NCI-H1436 (cell line): ENCODE measurements around the gene DTNBP1.

Experiments used
- DNase-seq: peaks from one replicate; lab custom pipeline; 2025; lab: John Stamatoyannopoulos, UW

The DTNBP1 gene

DNA sequence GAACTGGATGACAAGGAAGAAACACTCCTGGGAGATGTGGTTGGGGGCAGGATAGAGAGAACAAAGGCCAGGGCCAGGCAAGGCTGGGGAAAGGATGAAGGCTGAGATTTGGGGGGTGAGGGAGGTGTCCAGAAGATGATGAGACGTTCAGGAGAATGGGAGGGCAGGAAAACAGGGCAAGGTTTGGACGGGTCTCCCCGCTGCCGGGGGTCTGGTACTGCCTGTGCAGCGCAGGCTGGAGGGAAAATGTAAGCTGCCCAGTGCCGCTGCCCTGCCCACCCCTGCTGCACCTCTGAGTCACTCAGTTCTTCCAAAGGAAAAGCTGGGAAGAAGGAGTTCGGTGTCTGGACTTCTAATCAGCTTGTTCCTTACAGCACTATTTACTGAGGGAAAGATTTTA lies 130.9 kb downstream of the DTNBP1 start:
- DNase-seq, result no peak

- no peak for DNase-seq
Observed at GRCh38 chr6:15530411-15530810, 132.4 kb downstream of the DTNBP1 start.

DNA sequence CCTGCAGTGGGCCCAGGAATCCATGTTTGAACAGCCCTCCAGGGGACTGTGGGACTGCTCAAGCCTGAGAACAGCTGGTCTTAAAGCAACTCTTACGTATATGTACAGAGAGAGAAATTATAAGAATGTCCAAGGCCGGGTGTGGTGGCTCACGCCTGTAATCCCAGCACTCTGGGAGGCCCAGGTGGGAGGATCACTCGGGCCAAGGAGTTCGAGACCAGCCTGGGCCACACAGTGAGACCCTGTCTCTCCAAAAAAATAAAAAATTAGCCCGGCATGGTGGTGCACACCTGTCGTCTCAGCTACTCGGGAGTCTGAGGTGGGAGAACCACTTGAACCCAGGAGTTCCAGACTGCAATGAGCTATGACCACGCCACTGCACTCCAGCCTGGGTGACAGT lies 134.0 kb downstream of the DTNBP1 start:
- no peak for DNase-seq

DNA sequence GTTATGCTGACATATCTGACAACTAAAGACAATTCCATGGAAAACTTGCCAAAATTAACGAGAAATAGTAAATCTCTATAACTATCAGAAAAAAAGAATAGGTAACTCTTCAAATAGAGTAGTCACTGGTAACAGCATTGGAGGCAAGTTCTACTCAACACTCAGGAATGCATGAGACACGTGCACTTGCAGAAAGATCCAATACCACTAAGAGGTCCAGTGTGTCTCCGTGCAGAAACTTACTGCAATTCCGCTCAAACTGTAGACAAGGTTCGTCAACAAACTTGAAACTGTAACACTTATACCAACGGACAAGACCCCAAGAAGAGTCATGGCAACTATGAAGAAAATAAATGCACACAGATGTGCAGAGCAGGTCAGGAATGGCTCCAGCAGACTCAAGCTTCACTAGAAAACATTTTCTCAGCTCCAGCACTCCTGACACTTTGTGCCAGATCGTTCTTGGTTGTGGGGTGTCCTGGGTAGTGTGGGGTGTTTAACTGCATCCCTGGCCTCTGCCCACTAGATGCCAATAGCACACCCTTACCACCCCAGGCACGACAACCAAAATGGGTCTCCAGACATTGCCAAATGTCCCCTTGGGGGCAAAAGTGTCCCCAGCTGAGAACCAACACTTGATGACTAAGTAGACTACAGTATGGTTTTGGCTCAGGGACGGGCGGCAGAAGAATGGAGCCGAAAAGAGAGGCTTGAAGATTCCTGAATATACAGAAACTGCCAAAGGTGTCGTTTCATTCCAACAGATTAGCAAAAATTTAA lies 134.8 kb downstream of the DTNBP1 start:
- no peak for DNase-seq

DNA sequence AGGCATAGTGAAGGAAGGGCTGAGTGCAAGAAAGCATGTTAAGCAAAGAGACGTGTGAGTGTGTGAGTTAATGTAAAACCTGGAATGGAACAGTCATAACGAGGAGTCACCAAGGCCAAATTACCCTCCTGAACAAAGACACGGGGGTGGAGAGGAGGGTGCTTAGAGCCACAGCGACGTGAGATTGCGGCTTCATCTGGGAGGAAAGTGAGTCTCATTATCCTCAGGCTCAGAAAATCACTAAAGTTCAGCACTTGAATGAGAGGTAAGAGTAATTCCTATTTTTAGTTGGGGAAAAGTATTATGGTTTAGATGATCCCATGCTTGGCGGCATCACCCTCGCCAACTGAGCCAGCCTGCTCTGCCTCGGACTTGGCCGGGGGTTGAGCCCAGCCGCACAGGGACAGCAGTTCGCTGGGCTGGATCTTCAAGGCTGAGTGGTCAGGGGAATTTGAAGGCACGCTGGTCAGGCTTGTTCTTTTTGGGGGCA lies 136.6 kb downstream of the DTNBP1 start:
- DNase-seq, result no peak

- no peak for DNase-seq
Observed at GRCh38 chr6:15524861-15525401, 137.9 kb downstream of the DTNBP1 start.

GRCh38 chr6:15523679-15524630 lies 138.9 kb downstream of the DTNBP1 start:
- DNase-seq, result no peak

- DNase-seq, result no peak
Observed at GRCh38 chr6:15522856-15523529, 139.8 kb downstream of the DTNBP1 start.

DNA sequence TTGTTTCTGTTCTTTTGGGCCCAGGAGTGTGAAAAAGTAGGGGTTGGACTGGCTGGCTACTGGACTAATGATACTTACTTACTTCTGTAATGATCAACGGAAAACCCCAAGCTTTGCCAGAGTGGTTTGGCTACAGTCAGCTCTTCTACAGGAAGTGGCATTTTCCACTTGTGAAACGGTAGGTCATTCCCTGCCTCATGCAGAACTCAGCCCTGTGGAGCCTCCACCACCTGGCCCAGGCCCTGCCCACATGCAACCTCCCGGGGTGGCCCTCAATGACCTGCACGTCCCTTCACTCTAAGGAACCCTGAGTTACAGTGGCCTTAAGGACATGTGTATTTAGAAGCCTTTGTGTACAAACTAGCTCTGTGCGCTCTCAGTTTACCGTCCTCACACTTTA lies 140.4 kb downstream of the DTNBP1 start:
- DNase-seq, result no peak

DNA sequence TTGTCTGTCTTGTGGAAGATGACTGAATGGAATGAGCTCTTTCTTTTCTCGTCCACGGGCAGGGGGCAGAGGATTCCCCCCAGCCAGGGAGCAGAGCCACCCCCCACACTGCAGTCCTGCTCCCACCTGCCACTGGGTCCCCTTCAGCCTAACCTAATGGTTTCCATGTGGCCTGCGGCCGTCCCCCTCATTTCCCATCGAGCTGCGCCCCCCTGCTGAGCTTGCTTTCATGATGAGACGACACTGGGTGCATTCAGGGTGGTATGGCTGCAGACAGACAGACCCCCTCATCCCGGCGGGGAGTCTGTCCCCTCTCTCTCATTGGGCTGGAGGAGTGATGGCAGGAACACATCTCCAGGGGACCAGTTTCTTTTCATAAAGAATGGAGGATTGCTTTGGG lies 140.8 kb downstream of the DTNBP1 start:
- DNase-seq, result no peak

DNA sequence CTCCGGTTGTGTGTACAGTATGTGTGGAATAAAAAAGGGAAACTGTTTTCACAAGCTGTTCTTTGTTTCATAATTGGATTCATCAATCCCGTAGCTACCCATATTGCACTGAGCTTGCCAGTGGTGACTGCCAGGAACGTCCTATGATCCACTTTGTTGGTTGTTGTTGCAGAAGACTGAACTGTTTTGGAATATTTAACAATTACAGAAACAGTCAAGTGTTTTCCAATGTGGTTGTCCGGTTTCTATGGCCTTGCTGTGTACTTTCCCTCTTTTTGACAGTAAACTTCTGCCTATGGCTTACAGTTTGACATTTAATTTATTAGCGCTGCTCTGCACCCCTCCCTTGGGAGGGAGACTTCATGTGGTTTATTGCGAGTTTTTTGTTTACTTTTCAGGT lies 141.2 kb downstream of the DTNBP1 start:
- no peak for DNase-seq

DNA sequence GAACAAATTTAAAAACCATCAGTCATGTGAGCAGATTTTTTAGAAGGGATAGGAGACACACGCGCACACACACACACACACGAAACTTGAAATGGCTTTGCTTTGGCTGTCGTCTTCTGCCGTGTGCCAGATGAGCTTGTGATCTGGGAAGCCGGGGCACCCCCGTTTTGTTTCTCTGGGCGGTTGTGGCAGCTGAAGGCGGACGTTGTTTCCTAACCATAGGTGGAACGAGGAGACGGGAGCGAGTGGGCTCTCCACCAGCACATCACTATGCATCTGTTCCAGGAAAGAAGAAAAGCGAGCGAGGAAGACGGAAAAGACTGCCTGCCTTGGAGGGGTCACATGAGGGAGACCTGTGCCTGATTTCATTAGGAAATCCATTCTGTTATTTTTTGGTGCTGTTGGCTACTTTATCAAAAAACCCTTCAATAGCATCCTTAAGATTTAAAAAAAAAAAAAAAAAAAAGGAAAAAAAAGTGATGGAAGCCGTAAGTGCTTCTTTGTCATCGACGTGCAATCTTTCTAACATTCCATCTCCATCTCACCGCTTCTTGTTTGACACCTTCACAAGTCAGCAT lies 142.1 kb downstream of the DTNBP1 start:
- no peak for DNase-seq

GRCh38 chr6:15519681-15520080 lies 143.1 kb downstream of the DTNBP1 start:
- DNase-seq, result no peak

- no peak for DNase-seq
Observed at GRCh38 chr6:15518878-15519277, 143.9 kb downstream of the DTNBP1 start.

DNA sequence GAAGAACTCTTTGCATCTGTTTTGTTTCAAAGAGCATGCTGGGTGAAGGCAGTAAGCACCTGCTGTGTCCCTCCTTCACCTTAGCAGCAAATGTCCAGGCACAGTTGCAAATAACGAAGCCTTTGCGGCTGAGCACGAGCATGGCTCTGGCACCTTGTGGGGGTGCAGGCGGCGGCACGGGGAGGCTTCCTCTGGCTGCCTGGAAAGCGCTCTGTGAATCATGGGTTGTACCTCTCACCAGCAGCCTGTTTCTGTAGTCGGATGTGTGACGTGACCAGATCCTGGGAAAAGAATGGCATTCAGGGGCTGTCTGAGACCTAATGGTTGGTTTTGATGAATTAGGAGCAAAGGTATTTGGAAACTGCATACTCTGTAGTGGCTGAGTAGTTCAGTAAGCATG lies 144.8 kb downstream of the DTNBP1 start:
- no peak for DNase-seq

DNA sequence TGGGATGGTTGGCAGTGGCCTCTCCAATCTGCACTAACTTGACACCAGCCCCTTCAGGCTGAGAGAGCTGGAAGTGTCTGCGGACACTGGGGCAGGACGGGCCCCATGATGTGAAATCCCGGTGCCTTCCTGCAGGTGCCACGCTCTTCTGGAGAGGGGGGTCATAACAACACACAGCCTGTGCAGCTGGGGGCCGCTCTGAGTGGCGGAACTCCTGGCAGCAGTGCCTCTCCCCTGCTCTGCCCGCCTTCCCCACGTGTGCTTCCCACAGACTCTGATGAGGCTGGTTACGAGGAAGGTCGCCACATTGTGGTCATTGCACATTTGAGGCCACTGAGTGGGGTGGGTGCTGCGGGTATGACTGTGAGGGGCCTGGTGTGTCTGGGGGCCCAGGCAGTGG lies 145.2 kb downstream of the DTNBP1 start:
- no peak for DNase-seq

- DNase-seq, result no peak
Observed at GRCh38 chr6:15516923-15517560, 145.8 kb downstream of the DTNBP1 start.

DNA sequence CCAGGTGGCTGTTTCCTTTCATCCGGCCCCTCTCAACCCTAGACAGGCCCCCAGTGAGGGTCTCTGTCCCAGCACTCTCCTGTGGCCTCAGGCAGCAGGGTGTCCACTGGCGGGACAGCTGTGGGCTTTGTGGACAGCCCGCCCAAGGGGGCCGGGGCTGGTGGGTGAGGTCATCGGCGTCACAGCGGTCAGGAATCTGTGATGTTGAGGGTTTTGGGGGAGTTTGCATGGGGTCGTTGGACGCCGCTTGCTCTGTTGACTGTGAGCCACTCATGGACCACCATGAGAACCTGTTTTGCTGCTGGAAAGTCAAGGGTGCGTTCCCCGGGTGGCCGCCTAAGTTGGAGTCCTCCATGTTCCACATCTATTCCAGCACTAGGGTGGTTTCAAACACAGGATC lies 146.4 kb downstream of the DTNBP1 start:
- no peak for DNase-seq

DNA sequence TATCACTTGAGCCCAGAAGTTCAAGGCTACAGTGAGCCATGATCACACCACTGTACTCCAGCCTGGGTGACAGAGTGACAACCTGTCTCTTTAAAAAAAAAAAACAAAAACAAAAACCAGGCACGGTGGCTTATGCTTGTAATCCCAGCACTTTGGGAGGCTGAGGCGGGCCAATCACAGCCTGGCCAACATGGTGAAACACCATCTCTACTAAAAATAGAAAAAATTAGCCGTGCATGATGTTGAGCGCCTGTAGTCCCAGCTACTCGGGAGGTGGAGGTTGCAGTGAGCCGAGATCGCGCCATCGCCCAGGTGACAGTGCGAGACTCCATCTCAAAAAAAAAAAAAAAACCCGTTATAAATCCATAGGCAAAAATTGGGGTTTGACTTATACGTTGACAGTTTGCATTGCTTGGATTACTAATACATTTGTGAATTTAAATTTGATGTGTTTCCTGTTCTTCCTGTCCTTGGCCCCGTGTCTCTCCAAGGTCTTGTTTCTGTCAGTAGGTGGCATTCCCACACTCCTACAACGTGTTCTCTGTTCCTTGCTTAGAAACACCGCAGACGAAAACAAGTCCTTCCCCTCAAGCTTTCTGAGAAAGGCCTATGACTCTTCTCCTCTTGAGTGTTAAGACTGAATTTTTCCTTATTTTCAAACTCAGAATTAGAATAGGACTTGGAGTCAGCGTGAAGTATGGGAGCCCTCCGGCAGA lies 147.0 kb downstream of the DTNBP1 start:
- DNase-seq, result no peak

GRCh38 chr6:15515226-15515625 lies 147.6 kb downstream of the DTNBP1 start:
- no peak for DNase-seq
